Stomach smooth muscle (tissue), 2 donors: ENCODE results near the gene TAX1BP1.
"Not testable (repeated sequence)": the region's sequence is repeated elsewhere in the genome, so short reads cannot be mapped to it uniquely, and the experiment has no call there.

Experiments used
- H3K27ac ChIP-seq: one replicate; pipeline ENCODE4 v1.7.0; 2013; ENCODE audit warnings: mild to moderate bottlenecking, low read length, inconsistent platforms
- H3K27me3 ChIP-seq, 2 donors: one replicate each; pipeline ENCODE4 v1.7.0; 2013; ENCODE audit warnings: low read length in 2 of 2; ENCODE audit not compliant: insufficient read depth in 2 of 2, control insufficient read depth in 1 of 2
- H3K36me3 ChIP-seq, 2 donors: one replicate each; pipeline ENCODE4 v1.7.0; 2013; ENCODE audit warnings: low read length in 2 of 2; ENCODE audit not compliant: control insufficient read depth in 2 of 2, insufficient read depth in 2 of 2
- H3K4me1 ChIP-seq: one replicate; pipeline ENCODE4 v1.7.0; 2013; ENCODE audit warnings: low read length; ENCODE audit not compliant: control insufficient read depth, insufficient read depth
- H3K4me3 ChIP-seq, 2 donors: one replicate each; pipeline ENCODE4 v1.7.0; 2013; ENCODE audit warnings: low read length in 2 of 2
- H3K9ac ChIP-seq, 2 donors: one replicate each; pipeline ENCODE4 v1.7.0; 2013; ENCODE audit warnings: low read length in 2 of 2, mild to moderate bottlenecking in 1 of 2
- H3K9me3 ChIP-seq, 2 donors: one replicate each; pipeline ENCODE4 v1.7.0; 2013; ENCODE audit warnings: low read length in 2 of 2; ENCODE audit not compliant: control insufficient read depth in 2 of 2
- donor health status: healthy.
- donor health status: Pancreatic carcinoma.

The TAX1BP1 gene

DNA sequence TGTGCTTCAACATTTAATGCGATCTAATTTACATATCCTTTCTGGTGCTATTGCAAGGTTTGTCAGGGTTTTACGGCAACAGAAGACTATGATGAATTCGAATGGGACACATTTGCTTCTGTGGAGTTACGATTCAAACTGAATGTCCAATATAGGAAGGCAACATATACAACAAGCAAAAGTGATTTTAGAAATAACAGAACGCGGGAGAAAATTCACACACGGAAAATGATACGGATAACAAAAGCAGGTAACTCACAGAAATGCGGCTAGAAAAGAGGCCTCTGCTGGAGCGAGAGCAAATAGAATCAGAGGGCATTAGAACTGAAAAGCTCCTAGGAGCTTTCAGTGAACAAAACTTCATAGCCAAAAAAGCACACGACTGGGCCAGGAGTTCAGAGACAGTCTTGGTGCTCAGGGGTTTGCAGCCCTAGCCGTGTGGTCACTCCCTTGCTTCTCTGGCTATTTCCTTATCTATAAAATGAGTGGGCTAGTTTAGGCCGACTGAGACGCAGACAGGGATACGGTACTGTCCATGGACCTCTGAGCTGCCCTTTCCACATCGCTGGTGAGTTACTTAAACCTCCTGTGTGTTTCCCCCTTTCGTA lies 557 bp upstream of the TAX1BP1 start:
- Histone ChIP-seq H3K27me3 (no peaks in the 10 kb centered on the region), H3K4me3 (peak overlapping the region; percentile 98 to 99), H3K4me1 (no peaks in the 10 kb centered on the region)

GRCh38 chr7:27740449-27741086 lies 606 bp downstream of the TAX1BP1 start:
- Histone ChIP-seq H3K27ac (peak overlapping the region; percentile 99), H3K27me3 (no peaks in the 10 kb centered on the region), H3K36me3 (no peaks in the 10 kb centered on the region), H3K4me1 (no peaks in the 10 kb centered on the region), H3K4me3 (peak overlapping the region; percentile 98 to 99), H3K9me3 (no peaks in the 10 kb centered on the region), H3K9ac (peak overlapping the region; percentile 97 to 98)

More for the DNA sequence above, 557 bp upstream of the TAX1BP1 start:
- Histone ChIP-seq H3K9me3 (no peaks in the 10 kb centered on the region), H3K27ac (peak overlapping the region; percentile 99), H3K36me3 (no peaks in the 10 kb centered on the region), H3K9ac (peak overlapping the region; percentile 97 to 98)

DNA sequence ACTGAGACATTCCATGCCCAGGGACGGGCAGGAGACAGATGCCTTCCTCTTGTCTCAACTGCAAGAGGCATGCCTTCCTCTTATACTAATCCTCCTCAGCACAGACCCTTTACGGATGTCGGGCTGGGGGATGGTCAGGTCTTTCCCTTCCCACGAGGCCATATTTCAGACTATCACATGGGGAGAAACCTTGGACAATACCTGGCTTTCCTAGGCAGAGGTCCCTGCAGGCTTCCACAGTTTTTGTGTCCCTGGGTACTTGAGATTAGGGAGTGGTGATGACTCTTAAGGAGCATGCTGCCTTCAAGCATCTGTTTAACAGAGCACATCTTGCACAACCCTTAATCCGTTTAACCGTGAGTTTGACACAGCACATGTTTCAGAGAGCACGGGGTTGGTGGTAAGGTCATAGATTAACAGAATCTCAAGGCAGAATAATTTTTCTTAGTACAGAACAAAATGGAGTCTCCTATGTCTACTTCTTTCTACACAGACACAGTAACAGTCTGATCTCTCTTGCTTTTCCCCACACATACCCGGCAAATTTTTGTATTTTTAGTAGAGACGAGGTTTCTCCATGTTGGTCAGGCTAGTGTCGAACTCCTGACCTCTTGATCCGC lies 2.2 kb downstream of the TAX1BP1 start:
- not testable (repeated sequence) for H3K27ac ChIP-seq, H3K9me3 ChIP-seq, H3K36me3 ChIP-seq, H3K9ac ChIP-seq, H3K4me3 ChIP-seq, H3K4me1 ChIP-seq, H3K27me3 ChIP-seq

GRCh38 chr7:27745064-27745583 lies 5.2 kb downstream of the TAX1BP1 start:
- H3K27ac ChIP-seq: no peak overlapping the region
- no peak overlapping the region for H3K9ac ChIP-seq

DNA sequence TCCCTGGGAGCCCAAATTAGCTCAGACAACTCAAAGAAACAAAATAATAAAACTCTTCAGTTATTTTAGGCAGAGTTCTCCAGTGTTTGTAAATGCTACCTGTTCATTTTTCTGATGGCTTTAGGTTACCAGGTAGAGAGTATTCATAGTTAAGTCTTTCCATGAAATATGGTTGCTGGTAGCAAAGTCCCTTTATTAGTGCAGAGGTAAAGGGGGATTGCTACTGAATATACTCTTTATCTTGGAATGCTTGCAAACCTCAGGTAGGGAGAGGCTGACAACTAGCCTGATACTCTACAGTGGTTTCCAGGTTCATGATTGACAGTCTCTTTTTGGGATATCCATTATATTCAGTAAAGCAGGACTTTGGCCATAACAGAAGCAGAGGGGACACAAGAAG lies 6.5 kb downstream of the TAX1BP1 start:
- H3K4me1 ChIP-seq: peaks cover 4% of the 10 kb centered on the region
- no peak overlapping the region for H3K4me3 ChIP-seq
- peaks cover 0 to 4% of the 10 kb centered on the region in 2 donors for H3K36me3 ChIP-seq
- no peaks in the 10 kb centered on the region for H3K9me3 ChIP-seq
- no peaks in the 10 kb centered on the region for H3K27me3 ChIP-seq
- no peak overlapping the region for H3K9ac ChIP-seq
- no peak overlapping the region for H3K27ac ChIP-seq

More at GRCh38 chr7:27745064-27745583, 5.2 kb downstream of the TAX1BP1 start:
- peaks cover 4% of the 10 kb centered on the region for H3K4me1 ChIP-seq
- no peak overlapping the region for H3K4me3 ChIP-seq
- no peaks in the 10 kb centered on the region for H3K9me3 ChIP-seq
- H3K36me3 ChIP-seq: peaks cover 0 to 4% of the 10 kb centered on the region in 2 donors
- no peaks in the 10 kb centered on the region for H3K27me3 ChIP-seq

DNA sequence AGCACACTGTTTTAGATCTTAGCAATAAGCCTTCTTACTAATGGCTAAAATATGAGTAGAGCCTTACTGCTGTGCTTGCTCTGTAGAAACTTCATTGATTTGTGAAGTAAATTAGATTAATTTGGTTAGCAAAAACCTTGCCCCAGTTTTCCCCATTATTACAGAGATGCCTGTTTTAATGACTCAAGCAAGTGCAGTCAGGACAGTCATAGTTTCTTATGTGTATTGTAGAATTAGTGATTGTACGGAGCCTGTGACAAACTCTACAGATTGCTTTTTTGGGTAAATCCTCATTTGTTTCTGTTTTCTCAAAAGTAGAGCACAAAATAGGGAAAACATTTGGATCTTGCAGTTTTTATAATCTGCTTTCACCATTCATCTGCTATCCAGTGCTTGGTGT lies 7.0 kb downstream of the TAX1BP1 start:
- H3K9ac ChIP-seq: no peak overlapping the region
- no peaks in the 10 kb centered on the region for H3K27me3 ChIP-seq
- H3K27ac ChIP-seq: no peak overlapping the region
- no peak overlapping the region for H3K4me3 ChIP-seq
- peaks cover 0 to 4% of the 10 kb centered on the region in 2 donors for H3K36me3 ChIP-seq
- no peaks in the 10 kb centered on the region for H3K9me3 ChIP-seq
- peaks cover 4% of the 10 kb centered on the region for H3K4me1 ChIP-seq

GRCh38 chr7:27747589-27748368 lies 7.8 kb downstream of the TAX1BP1 start:
- H3K9ac ChIP-seq: peak overlapping the region in 1 of 2 donors; percentile 7
- no peaks in the 10 kb centered on the region for H3K27me3 ChIP-seq
- no peak overlapping the region for H3K4me3 ChIP-seq
- peak overlapping the region; percentile 8 for H3K27ac ChIP-seq
- peaks cover 0 to 4% of the 10 kb centered on the region in 2 donors for H3K36me3 ChIP-seq
- peaks cover 4% of the 10 kb centered on the region for H3K4me1 ChIP-seq
- H3K9me3 ChIP-seq: no peaks in the 10 kb centered on the region

DNA sequence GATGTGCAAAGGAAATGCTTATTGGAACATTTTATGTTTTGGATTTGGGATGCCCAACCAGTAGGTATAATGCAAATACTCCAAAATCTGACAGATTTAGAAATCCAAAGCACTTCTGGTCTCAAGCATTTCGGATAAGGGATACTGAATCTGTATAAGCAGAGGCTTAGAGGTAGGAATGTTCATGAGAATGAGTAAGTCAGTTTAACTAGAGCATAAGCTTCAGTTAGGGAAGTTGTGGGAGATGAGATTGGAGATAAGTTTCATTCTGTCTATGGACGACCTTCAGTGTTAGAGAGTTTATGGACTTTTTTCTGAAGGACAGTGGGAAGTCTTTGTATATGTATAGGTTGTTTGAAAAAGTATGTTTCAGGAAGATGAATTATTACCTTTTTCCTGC lies 10.4 kb downstream of the TAX1BP1 start:
- peaks cover 4% of the 10 kb centered on the region for H3K4me1 ChIP-seq
- peaks cover 0 to 4% of the 10 kb centered on the region in 2 donors for H3K36me3 ChIP-seq
- no peaks in the 10 kb centered on the region for H3K27me3 ChIP-seq
- H3K4me3 ChIP-seq: no peak overlapping the region
- H3K9me3 ChIP-seq: no peaks in the 10 kb centered on the region
- H3K27ac ChIP-seq: no peak overlapping the region
- no peak overlapping the region for H3K9ac ChIP-seq

GRCh38 chr7:27751888-27752660 lies 12.1 kb downstream of the TAX1BP1 start:
- Histone ChIP-seq H3K9me3 (no peaks in the 10 kb centered on the region), H3K4me1 (peaks cover 4% of the 10 kb centered on the region), H3K4me3 (no peak overlapping the region), H3K9ac (no peak overlapping the region), H3K27ac (no peak overlapping the region), H3K27me3 (no peaks in the 10 kb centered on the region), H3K36me3 (peaks cover 0 to 9% of the 10 kb centered on the region in 2 donors)

- no peaks in the 10 kb centered on the region for H3K27me3 ChIP-seq
- H3K4me3 ChIP-seq: no peak overlapping the region
- H3K36me3 ChIP-seq: peaks cover 0 to 13% of the 10 kb centered on the region in 2 donors
- no peak overlapping the region for H3K9ac ChIP-seq
- H3K4me1 ChIP-seq: no peaks in the 10 kb centered on the region
- H3K27ac ChIP-seq: no peak overlapping the region
- no peaks in the 10 kb centered on the region for H3K9me3 ChIP-seq
These were observed 13.9 kb downstream of the TAX1BP1 start for GRCh38 chr7:27753863-27754262.
